GM21786 (cell line): Measurements from ENCODE around the gene NDUFB5.
"Not testable (repeated sequence)": the region's sequence is repeated elsewhere in the genome, so short reads cannot be mapped to it uniquely, and the experiment has no call there.

ENCODE experiments used
- ATAC-seq: cut with Tn5 transposase; IDR thresholded peaks from one replicate; pipeline ENCODE4 v1.9.1; 2021; ENCODE audit not compliant: unreplicated experiment

NDUFB5 gene

DNA sequence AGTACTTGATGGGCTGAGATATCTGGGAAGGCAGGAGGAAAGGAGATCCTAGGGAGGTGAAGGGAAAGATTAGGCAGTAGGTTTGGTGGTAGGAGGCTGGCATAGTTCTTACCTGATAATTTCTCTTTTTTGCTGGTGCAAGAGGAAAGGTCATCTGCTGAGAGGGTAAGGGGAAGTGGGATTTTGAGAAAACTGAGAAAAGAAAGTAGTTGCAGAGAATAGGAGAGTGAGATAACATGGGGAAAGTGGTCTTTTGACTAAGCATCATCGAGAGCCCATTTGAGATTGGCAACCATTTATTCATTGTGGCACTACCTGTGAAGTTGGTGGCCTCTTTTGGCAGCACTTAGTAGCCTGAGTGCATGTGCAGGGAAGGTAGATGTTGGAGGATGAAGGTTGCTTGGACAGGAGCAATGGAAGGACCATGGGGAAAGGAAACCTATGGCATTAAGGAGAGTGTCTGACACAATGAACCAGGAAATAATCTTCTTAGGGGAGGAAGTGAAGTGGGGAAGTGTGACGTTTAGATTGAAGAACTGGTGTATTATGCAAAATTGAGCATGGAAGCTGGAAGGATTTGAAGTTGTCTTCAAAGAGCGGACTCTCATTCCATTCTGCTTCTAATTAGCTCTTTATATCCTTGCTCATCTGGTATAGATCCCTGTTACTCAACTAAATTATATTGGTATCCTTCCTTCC lies 26.3 kb downstream of the NDUFB5 start:
- no peak for ATAC-seq

DNA sequence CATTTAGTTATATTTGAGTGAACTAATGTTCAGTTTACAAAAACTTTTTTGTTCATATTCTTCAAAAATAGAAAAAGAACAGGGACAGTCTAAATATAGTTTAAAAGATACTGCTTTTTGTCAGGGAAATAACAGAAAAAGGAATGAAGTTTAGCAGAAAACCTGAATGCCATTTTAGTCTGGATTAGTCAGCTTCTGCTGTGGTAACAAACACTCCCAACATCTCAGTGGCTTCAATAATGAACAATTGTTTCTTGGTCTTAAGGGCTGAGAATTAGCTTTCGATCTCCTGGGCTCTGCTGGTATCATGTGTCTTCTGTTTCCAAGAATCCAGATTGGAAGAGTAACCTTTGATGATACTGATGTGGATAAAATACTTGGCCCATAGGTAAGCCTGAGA lies 35.9 kb downstream of the NDUFB5 start:
- ATAC-seq = no peak

DNA sequence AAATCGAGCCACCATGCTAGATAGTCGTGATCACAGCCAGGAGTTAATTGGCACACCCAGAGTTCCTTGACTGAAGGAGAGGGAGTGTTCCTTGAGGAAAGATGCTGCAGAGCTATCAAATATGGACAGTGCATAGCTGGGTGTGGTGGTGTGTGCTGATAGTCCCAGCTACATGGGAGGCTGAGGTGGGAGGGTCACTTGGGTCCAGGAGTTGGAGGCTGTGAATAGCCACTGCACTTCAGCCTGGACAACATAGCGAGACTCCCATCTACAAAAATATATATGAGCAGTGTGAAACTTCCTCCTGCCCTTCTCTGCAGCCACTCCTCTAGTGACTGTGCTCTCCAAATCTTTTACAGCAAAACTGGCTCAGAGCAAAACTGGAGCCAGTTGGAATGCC lies 38.3 kb downstream of the NDUFB5 start:
- ATAC-seq = no peak

- not testable (repeated sequence) for ATAC-seq
Measured at GRCh38 chr3:179643837-179644236, 39.2 kb downstream of the NDUFB5 start.

DNA sequence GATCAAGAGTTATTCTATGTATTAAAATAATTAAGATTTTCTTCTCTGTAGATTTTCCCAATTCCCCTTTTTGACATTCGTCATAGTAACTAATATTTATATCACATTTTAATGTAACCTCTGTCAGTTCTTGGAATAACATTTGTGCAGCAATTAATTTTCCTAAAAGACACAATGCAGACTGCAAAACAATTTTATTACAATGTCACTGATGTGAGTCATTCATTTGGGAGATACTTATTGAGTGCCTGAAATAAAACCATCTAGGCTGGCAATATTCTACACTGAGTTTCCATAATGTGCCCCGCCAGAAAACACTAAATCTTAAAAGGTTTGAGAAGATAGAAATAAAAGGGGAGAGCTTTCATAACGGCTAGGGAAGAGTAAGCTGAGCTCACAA lies 41.6 kb downstream of the NDUFB5 start:
- ATAC-seq = no peak

DNA sequence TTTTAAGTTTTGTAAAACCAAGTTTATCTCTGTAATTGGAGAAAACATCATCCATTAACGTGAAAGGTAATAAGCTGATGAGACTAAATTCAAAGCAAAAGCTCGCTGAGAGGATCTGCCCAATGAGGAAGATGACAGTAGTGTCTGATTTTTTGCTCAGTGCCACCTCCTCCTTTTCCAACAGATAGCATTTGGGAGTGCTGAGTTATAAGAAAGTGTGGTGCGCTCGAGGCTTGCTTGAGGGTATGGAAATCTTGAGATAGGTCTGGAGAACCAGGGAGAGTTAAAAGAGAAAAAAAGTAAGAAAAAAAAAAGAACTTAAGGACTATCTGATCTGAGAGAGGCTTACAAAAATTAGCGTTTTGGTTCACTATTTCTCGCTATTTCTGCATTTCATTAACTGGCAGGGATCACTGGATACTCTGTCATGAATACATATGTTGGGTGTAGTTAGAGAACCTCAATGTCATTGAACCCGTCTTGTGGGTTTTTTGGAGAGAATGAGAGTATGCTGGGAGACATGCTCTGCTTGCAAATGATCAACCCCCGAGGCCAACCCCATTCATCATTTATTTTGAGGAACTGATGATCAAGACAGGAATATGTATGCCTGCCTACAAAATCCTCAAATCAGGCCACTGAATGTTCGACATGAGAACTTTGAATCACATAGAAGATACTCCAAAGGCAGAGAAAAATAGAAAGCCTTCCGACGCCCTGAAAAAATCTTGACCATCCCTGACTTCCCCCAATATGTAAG lies 47.3 kb downstream of the NDUFB5 start:
- ATAC-seq = no peak

DNA sequence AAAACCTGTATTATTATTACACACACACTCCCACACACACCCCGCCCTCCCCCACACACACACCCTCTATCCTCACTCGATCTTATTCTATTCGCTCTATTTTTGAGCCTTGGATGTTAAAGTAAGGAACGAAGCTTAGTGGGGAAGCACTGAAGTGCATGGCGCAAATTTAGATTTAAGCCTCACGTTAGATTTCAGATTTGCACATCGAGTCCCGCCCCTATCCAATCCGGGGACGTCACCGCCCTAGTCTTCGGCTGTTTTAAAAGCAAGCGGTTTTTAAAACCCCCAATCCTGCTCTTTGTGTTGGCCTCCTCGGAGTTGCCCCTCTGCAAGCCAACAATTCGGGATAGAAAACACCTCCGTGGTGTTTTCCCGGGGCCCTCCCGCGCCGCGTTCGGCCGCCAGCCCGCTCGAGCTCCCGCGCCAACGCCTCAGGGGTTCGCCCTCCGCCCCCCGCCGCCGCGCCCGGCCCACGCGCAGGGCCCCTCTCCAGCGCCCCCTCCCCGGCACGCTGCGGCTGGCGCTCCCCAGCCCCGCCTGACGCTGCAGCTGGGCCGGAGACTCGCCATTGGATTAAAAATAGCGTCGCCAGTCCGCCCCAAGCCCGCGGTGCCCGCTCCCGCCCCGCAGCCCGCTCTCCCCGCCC lies 48.0 kb downstream of the NDUFB5 start, which contains the start of gene USP13:
Gene USP13, plus strand, starts transcription at position 594 of the 649 bp plus-strand sequence. CDS start 186 bp downstream, outside the sequence.
- ATAC-seq = peak; percentile 55

GRCh38 chr3:179653096-179653797 lies 48.7 kb downstream of the NDUFB5 start:
- peak; percentile 51 for ATAC-seq

DNA sequence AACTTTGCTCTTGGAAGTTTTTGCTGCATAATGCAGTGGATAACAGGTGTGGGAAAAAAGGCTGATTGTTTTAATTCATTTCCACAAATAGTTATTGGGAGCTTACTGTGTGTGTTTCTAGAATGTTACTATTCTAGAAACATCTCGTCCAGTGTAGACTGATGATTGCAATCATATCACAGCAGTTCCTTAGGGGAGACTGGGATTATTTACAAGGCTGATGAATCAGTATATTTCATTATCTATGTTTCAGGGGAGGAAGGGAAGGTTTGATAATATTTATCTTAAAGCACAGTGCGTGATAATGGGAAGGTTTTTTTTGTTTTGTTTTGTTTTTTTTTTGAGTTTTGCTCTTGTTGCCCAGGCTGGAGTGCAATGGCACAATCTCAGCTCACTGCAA lies 50.6 kb downstream of the NDUFB5 start:
- ATAC-seq = no peak

GRCh38 chr3:179658606-179659005 lies 54.0 kb downstream of the NDUFB5 start:
- ATAC-seq = no peak

DNA sequence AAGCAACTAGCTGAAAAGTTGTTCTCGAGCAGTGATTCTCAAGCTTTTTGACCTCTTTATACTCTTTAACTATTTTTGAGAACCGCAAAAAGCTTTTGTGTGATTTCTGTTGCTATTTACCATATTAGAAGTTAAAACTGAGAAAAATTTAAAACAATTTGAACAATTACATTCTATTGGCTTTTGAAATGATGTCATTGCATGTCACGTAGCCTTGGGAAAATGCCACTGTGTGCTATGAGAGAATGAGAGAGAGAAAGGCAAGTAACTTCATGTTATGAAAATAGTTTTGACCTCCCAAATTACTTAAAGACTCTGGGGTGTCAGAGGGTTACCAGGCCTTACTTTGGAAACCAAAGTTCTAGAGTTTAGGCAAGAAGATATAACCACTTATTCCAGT lies 56.3 kb downstream of the NDUFB5 start:
- ATAC-seq = no peak

GRCh38 chr3:179661777-179662176 lies 57.2 kb downstream of the NDUFB5 start:
- no peak for ATAC-seq

DNA sequence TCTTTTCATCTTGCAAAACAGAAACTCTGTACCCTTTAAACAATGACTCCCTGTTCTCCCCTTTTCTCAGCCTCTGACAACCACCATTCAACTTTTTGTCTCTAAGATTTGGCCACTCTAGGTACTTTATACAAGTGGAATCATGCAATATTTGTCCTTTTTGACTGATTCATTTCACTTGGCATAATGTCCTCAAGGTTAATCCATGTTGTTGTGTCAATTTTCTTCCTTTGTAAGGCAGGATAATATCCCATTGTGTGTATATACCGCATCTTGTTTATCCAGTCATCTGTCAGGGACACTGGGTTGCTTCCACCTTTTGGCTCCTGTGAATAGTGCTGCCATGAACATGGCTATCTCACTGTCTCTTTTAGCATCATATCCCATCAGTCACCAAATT lies 58.5 kb downstream of the NDUFB5 start:
- no peak for ATAC-seq

DNA sequence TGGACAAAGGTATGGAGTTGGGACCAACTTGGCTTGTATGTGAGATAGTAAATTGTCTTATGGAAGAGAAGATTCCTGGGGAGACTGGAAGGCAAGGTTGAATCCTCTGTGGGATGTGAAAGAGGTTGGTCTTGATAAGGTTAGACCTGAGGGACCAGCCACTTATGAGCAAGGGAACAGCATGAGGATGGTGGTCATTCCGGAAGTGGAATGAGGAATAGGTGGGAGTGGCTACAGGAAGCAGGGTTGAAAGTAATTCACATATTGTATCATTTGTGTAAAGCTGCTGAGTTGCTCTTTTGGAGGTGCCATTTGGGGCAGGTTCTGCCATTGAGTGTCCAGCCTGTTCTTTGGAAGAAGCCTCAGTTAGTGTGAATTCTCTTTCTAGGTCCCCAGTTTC lies 61.4 kb downstream of the NDUFB5 start:
- ATAC-seq = no peak

DNA sequence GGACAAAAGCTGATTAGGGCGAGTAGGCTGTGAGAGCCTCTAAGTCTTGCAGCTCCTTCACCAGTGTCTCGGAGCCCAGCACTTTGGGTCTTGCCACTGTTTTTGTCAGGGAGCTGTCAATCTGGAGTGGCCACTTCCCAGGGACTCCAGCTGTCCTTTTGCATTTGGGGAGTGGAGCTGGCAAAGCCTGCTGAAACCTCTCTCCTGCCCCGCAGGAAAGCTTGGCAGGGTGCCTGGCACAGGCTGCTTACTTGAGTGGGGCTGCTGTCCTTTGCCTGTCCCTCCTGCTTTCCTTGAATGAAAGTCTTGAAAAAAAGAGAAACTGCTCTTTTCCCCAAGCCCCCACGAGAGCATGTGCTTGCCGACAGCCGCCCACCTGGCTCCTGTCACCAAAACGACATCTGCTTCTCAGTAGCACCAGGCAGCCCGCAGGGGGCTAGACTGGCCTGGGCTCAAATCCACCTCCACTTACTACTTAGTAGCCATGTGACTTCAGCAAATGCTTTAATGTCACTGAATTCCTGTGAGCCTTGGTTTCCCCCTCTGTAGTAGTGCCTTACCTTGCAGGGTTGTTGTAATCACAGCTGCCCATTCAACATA lies 61.9 kb downstream of the NDUFB5 start:
- ATAC-seq = no peak

DNA sequence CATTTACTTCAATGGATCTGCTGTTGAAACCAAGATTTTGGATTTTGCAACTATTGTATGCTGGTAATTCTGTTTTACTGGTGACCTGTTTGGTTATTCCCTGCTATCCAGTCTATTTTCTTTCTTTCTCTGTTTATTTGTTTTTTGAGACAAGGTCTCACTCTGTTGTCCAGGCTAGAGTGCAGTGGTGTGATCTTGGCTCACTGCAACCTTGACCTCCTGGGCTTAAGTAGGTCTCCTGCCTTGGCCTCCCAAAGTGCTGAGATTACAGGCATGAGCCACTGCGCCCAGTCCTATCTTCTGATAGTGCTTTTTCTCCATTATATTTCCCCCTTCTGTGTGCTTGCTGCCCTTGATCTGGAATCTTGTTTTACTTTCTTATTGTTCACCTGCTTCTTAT lies 63.8 kb downstream of the NDUFB5 start:
- no peak for ATAC-seq

DNA sequence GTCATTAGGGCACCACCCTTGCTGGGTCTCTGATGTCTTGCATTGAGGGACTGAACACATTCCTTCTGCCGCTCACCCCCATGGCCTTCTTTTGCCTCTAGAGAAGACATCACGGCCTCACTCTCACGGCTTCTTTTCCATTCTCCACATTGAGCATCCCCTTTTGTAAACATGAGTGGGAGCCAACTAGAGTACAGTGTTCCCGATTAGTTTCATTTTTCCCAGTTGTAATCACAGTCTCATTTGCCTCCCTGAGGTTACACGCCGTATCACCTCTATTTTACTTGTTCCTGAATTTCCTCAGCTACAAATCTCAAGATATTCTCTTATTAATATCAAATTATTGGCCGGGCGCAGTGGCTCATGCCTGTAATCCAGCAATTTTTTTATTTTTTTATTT lies 65.7 kb downstream of the NDUFB5 start:
- no peak for ATAC-seq

- no peak for ATAC-seq
Measured at GRCh38 chr3:179671309-179671708, 66.7 kb downstream of the NDUFB5 start.

GRCh38 chr3:179671747-179672242 lies 67.2 kb downstream of the NDUFB5 start:
- no peak for ATAC-seq

GRCh38 chr3:179672918-179673317 lies 68.3 kb downstream of the NDUFB5 start:
- ATAC-seq = no peak

GRCh38 chr3:179673523-179673922 lies 68.9 kb downstream of the NDUFB5 start:
- ATAC-seq = no peak
